Measurements from ENCODE around the gene ADIG.
"Not testable (repeated sequence)": the region's sequence is repeated elsewhere in the genome, so short reads cannot be mapped to it uniquely, and the experiment has no call there.

GRCh38 chr20:38595886-38596285, 14.9 kb downstream of the ADIG start:
- TF ChIP-seq EZH2 (optimal IDR thresholded peaks at IDR 0.05; ENCODE audit: low read depth, low read length), result not testable (repeated sequence)
- TF ChIP-seq, protein P1, sequence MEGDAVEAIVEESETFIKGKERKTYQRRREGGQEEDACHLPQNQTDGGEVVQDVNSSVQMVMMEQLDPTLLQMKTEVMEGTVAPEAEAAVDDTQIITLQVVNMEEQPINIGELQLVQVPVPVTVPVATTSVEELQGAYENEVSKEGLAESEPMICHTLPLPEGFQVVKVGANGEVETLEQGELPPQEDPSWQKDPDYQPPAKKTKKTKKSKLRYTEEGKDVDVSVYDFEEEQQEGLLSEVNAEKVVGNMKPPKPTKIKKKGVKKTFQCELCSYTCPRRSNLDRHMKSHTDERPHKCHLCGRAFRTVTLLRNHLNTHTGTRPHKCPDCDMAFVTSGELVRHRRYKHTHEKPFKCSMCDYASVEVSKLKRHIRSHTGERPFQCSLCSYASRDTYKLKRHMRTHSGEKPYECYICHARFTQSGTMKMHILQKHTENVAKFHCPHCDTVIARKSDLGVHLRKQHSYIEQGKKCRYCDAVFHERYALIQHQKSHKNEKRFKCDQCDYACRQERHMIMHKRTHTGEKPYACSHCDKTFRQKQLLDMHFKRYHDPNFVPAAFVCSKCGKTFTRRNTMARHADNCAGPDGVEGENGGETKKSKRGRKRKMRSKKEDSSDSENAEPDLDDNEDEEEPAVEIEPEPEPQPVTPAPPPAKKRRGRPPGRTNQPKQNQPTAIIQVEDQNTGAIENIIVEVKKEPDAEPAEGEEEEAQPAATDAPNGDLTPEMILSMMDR (IDR thresholded peaks at IDR 0.05; ENCODE audit: low read length), result not testable (repeated sequence)

Data from MM.1S (cell line).